OCI-LY1 (cell line): Measurements from ENCODE around the gene DSTYK.

ENCODE experiments used
- EZH2 ChIP-seq: fragments of 200-600 bp; sonication (generic), shearing (Covaris generic); IDR thresholded peaks from 2 replicates; pipeline ENCODE4 v1.8.0; 2017; ENCODE audit warnings: borderline replicate concordance, mixed run types, mild to moderate bottlenecking, antibody characterized with exemption, low read length, moderate library complexity, mixed read lengths
- TF ChIP-seq, protein P1 (sequence below): fragments of 200-600 bp; sonication (generic), shearing (Covaris generic); IDR thresholded peaks from 2 replicates; pipeline ENCODE4 v1.5.1; 2017; ENCODE audit warnings: mild to moderate bottlenecking, antibody characterized with exemption, low read length, moderate library complexity, mixed read lengths

GRCh38 chr1:205225901-205226765 lies 14.6 kb upstream of the DSTYK start:
- TF ChIP-seq, protein P1, sequence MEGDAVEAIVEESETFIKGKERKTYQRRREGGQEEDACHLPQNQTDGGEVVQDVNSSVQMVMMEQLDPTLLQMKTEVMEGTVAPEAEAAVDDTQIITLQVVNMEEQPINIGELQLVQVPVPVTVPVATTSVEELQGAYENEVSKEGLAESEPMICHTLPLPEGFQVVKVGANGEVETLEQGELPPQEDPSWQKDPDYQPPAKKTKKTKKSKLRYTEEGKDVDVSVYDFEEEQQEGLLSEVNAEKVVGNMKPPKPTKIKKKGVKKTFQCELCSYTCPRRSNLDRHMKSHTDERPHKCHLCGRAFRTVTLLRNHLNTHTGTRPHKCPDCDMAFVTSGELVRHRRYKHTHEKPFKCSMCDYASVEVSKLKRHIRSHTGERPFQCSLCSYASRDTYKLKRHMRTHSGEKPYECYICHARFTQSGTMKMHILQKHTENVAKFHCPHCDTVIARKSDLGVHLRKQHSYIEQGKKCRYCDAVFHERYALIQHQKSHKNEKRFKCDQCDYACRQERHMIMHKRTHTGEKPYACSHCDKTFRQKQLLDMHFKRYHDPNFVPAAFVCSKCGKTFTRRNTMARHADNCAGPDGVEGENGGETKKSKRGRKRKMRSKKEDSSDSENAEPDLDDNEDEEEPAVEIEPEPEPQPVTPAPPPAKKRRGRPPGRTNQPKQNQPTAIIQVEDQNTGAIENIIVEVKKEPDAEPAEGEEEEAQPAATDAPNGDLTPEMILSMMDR, result no peak
- TF ChIP-seq EZH2, result no peak
